B cell (primary cell): Measurements from ENCODE around the gene RPTOR. TPM values are rescaled to one million over a fixed set of nuclear protein-coding genes. Genes with fewer than 3 reads are reported as not detected.

ENCODE experiments used
- ATAC-seq: fragments of 200-7000 bp; cut with Tn5 transposase; one replicate; pipeline ENCODE4 v1.10.0; 2021; ENCODE audit warnings: low read depth, mild to moderate bottlenecking, moderate number of reproducible peaks, moderate library complexity
- CTCF ChIA-PET: fragments of 350-600 bp; sonication (Branson Sonifier 250); formaldehyde crosslinking; loops from one replicate; lab custom pipeline; 2021; ENCODE audit warnings: antibody characterized with exemption, inconsistent platforms; lab: Charles Lee
- POLR2A ChIA-PET: fragments of 350-600 bp; sonication (Branson Sonifier 250); formaldehyde crosslinking; loops from one replicate; lab custom pipeline; 2021; ENCODE audit warnings: antibody characterized with exemption; lab: Charles Lee
- DNase-seq: peaks from one replicate; pipeline ENCODE4 v3.0.0; 2013
- H2AFZ ChIP-seq: 2 replicates; pipeline ENCODE4 v1.6.1; 2012; ENCODE audit warnings: mild to moderate bottlenecking, low read depth, low read length; ENCODE audit not compliant: insufficient read depth, poor library complexity, severe bottlenecking
- H3K27ac ChIP-seq, 2 donors: 1 replicate in 1 of 2; 2 replicates in 1 of 2; pipeline ENCODE4 v1.5.1; 2012 to 2013; ENCODE audit warnings: low read length in 2 of 2, mild to moderate bottlenecking in 2 of 2, moderate library complexity in 1 of 2
- H3K27me3 ChIP-seq, 4 experiments: fragments of 200-600 bp in 1 of 4; sonication (generic) in 1 of 4; replicated peaks in 1 of 4; 1 replicate in 2 of 4; 2 replicates in 2 of 4; pipeline versions ENCODE4 v1.6.1 to v1.7.0; 2013 to 2016; ENCODE audit warnings: low read length in 3 of 4, mild to moderate bottlenecking in 2 of 4, mixed read lengths in 1 of 4, moderate library complexity in 1 of 4; ENCODE audit not compliant: insufficient read depth in 4 of 4, control insufficient read depth in 3 of 4; ENCODE audit errors: control extremely low read depth in 1 of 4
- H3K36me3 ChIP-seq, 2 experiments: replicated peaks in 1 of 2; 1 replicate in 1 of 2; 2 replicates in 1 of 2; pipeline versions ENCODE4 v1.6.1 to v1.7.1; 2013; ENCODE audit warnings: low read length in 1 of 2; ENCODE audit not compliant: insufficient read depth in 2 of 2, control insufficient read depth in 1 of 2; ENCODE audit errors: control extremely low read depth in 1 of 2, extremely low read depth in 1 of 2
- H3K4me1 ChIP-seq, 2 donors: fragments of 200-600 bp in 1 of 2; sonication (generic) in 1 of 2; 1 replicate in 1 of 2; 2 replicates in 1 of 2; pipeline versions ENCODE4 v1.5.1 to v1.6.1; 2013 to 2017; ENCODE audit warnings: low read length in 2 of 2; ENCODE audit not compliant: control insufficient read depth in 2 of 2, insufficient read depth in 2 of 2
- H3K4me2 ChIP-seq: replicated peaks from 2 replicates; pipeline ENCODE3; 2012; ENCODE audit warnings: mild to moderate bottlenecking, low read depth, low read length; ENCODE audit not compliant: poor library complexity, severe bottlenecking
- H3K4me3 ChIP-seq, 5 experiments: fragments of 200-600 bp in 1 of 5; sonication (generic) in 1 of 5; 1 replicate in 3 of 5; 2 replicates in 2 of 5; pipeline versions ENCODE4 v1.5.1 to v1.7.0; 2011 to 2016; ENCODE audit warnings: low read length in 4 of 5, mild to moderate bottlenecking in 4 of 5, low read depth in 2 of 5, control low read depth in 1 of 5, moderate library complexity in 1 of 5; ENCODE audit not compliant: insufficient read depth in 1 of 5; ENCODE audit errors: control extremely low read depth in 1 of 5, extremely low read depth in 1 of 5
- H3K79me2 ChIP-seq: fragments of 200-600 bp; sonication (generic); one replicate; pipeline ENCODE4 v1.6.0; 2016; ENCODE audit warnings: low read length; ENCODE audit not compliant: control insufficient read depth, insufficient read depth
- H3K9ac ChIP-seq: fragments of 200-600 bp; sonication (generic); 2 replicates; pipeline ENCODE4 v1.6.1; 2017; ENCODE audit warnings: mild to moderate bottlenecking, low read length, moderate library complexity
- H3K9me3 ChIP-seq, 3 donors: one replicate each; pipeline versions ENCODE4 v1.6.1 to v1.7.1; 2013; ENCODE audit warnings: low read length in 2 of 3; ENCODE audit not compliant: control insufficient read depth in 2 of 3, insufficient read depth in 1 of 3; ENCODE audit errors: control extremely low read depth in 1 of 3
- H4K20me1 ChIP-seq: 2 replicates; pipeline ENCODE4 v1.6.0; 2012; ENCODE audit warnings: mild to moderate bottlenecking, low read length; ENCODE audit not compliant: insufficient read depth, control insufficient read depth, poor library complexity, severe bottlenecking
- H3K27ac Mint-ChIP-seq: one replicate; pipeline ENCODE4 v1.8.0; 2021; ENCODE audit warnings: mixed read lengths
- H3K27me3 Mint-ChIP-seq: one replicate; pipeline ENCODE4 v1.8.0; 2021; ENCODE audit warnings: mixed read lengths
- H3K4me1 Mint-ChIP-seq: one replicate; pipeline ENCODE4 v1.8.0; 2021; ENCODE audit warnings: mixed read lengths
- H3K4me3 Mint-ChIP-seq: one replicate; pipeline ENCODE4 v1.8.0; 2021; ENCODE audit warnings: mixed read lengths
- H3K9me3 Mint-ChIP-seq: one replicate; pipeline ENCODE4 v1.8.0; 2022; ENCODE audit warnings: mixed read lengths; ENCODE audit not compliant: insufficient read depth
- CTCF ChIP-seq: fragments of 200-600 bp; IDR thresholded peaks from one replicate; pipeline ENCODE4 v1.8.0; 2022; ENCODE audit warnings: antibody characterized with exemption, mild to moderate bottlenecking
- EZH2 ChIP-seq: IDR thresholded peaks from 2 replicates; pipeline ENCODE4 v1.6.1; 2012; ENCODE audit warnings: borderline replicate concordance, low read depth, mild to moderate bottlenecking, moderate library complexity, low read length; ENCODE audit not compliant: insufficient read depth, poor library complexity, severe bottlenecking
- WGBS: methylation state at CpG from one replicate; pipeline ENCODE4 v1.1.5; 2013; ENCODE audit warnings: missing lambda C conversion rate; ENCODE audit not compliant: insufficient coverage; 5-methylcytosine and 5-hydroxymethylcytosine counted together
- intact Hi-C: fragments of 100-400 bp; cut with micrococcal nuclease; formaldehyde crosslinking; loops from one replicate; pipeline ENCODE4 v1.10.0; 2022
- polyA plus RNA-seq: library from polyadenylated mRNA; depleted of rRNA; stranded (reverse); fragments of >200 nt; gene quantifications from 2 replicates; pipeline ENCODE4 v1.2.3, GENCODE V29; 2012
- total RNA-seq, 2 donors: library from RNA; stranded (reverse); fragments of 120-200 nt in 1 of 2; gene quantifications; 1 replicate in 1 of 2; 2 replicates in 1 of 2; pipeline versions ENCODE4 v1.2.3 to v1.2.4, GENCODE V29; 2013 to 2022

Gene RPTOR
- total and polyA plus RNA-seq, 2 donors (not counting 1 experiment from before 2014, with no cell fraction given) = 13.4 to 58.8 TPM

- H3K9ac ChIP-seq = no peak overlapping the region
- peaks cover 0 to 4% of the 10 kb centered on the region in 2 experiments for H3K36me3 ChIP-seq
- peaks cover 23% of the 10 kb centered on the region for H3K4me1 Mint-ChIP-seq
- intact Hi-C loops = loop anchor here (5.0 kb wide), 1 partner anchor 47 kb away; no protein-coding TSS in a partner anchor
- peaks cover 16% of the 10 kb centered on the region for H3K79me2 ChIP-seq
- H3K4me2 ChIP-seq = no peak overlapping the region
- peaks cover 22 to 35% of the 10 kb centered on the region in 2 donors for H3K4me1 ChIP-seq
- H3K27me3 Mint-ChIP-seq = no peaks in the 10 kb centered on the region
- H2AFZ ChIP-seq = no peak overlapping the region
- no peaks in the 10 kb centered on the region for H3K9me3 Mint-ChIP-seq
- H3K4me3 Mint-ChIP-seq = no peak overlapping the region
- no peak overlapping the region for H3K27ac ChIP-seq
- no peaks in the 10 kb centered on the region for H4K20me1 ChIP-seq
- no peaks in the 10 kb centered on the region for H3K9me3 ChIP-seq
- ChIA-PET CTCF (interaction anchor here (0.7 kb wide), 1 partner anchor 31 kb away, joined by 3 read pairs; no protein-coding TSS in a partner anchor), POLR2A (interaction anchor here (0.9 kb wide), 1 partner anchor 19 kb away, joined by 3 read pairs; no protein-coding TSS in a partner anchor)
- 100% methylated on average over 3 of the region's 6 CpGs for WGBS
- H3K27me3 ChIP-seq = no peaks in the 10 kb centered on the region
- no peak for DNase-seq
- ATAC-seq = no peak
- TF ChIP-seq CTCF (no peak), EZH2 (no peak)
- H3K4me3 ChIP-seq = no peak overlapping the region
- H3K27ac Mint-ChIP-seq = no peak overlapping the region
Observed at GRCh38 chr17:80783971-80784370, 239.3 kb downstream of the RPTOR start.

GRCh38 chr17:80785477-80786178 lies 241.0 kb downstream of the RPTOR start:
- Histone ChIP-seq H3K9ac (no peak overlapping the region), H3K36me3 (no peaks in the 10 kb centered on the region), H3K79me2 (peaks cover 21% of the 10 kb centered on the region), H3K4me3 (no peak overlapping the region), H3K9me3 (no peaks in the 10 kb centered on the region), H3K27ac (no peak overlapping the region), H3K27me3 (no peaks in the 10 kb centered on the region), H3K4me2 (no peak overlapping the region), H3K4me1 (peaks cover 29 to 40% of the 10 kb centered on the region in 2 donors), H2AFZ (no peak overlapping the region), H4K20me1 (no peaks in the 10 kb centered on the region)
- intact Hi-C loops = no loop called here
- Mint-ChIP-seq H3K4me1 (peaks cover 32% of the 10 kb centered on the region), H3K9me3 (no peaks in the 10 kb centered on the region), H3K27me3 (no peaks in the 10 kb centered on the region), H3K4me3 (no peak overlapping the region), H3K27ac (no peak overlapping the region)
- ChIA-PET CTCF (no interaction called here), POLR2A (no interaction called here)
- 97% methylated on average over 11 of the region's 19 CpGs for WGBS
- ATAC-seq (no peak), DNase-seq (no peak)
- TF ChIP-seq EZH2 = no peak
- no peak for TF ChIP-seq CTCF
